Stimulated activated CD8-positive, alpha-beta memory T cell treated with anti-CD3 and anti-CD28 coated beads, Interleukin-7, amount 100 ng/mL, for 4 hours (primary cell): ENCODE results near the gene MMP11.
"Not testable (repeated sequence)": the region's sequence is repeated elsewhere in the genome, so short reads cannot be mapped to it uniquely, and the experiment has no call there.

ENCODE experiments used
- DNase-seq, 2 donors: peaks; one replicate each; pipeline ENCODE4 v3.0.0-alpha.2; 2020; ENCODE audit warnings: low read depth in 2 of 2

Gene MMP11, protein sequence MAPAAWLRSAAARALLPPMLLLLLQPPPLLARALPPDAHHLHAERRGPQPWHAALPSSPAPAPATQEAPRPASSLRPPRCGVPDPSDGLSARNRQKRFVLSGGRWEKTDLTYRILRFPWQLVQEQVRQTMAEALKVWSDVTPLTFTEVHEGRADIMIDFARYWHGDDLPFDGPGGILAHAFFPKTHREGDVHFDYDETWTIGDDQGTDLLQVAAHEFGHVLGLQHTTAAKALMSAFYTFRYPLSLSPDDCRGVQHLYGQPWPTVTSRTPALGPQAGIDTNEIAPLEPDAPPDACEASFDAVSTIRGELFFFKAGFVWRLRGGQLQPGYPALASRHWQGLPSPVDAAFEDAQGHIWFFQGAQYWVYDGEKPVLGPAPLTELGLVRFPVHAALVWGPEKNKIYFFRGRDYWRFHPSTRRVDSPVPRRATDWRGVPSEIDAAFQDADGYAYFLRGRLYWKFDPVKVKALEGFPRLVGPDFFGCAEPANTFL

DNA sequence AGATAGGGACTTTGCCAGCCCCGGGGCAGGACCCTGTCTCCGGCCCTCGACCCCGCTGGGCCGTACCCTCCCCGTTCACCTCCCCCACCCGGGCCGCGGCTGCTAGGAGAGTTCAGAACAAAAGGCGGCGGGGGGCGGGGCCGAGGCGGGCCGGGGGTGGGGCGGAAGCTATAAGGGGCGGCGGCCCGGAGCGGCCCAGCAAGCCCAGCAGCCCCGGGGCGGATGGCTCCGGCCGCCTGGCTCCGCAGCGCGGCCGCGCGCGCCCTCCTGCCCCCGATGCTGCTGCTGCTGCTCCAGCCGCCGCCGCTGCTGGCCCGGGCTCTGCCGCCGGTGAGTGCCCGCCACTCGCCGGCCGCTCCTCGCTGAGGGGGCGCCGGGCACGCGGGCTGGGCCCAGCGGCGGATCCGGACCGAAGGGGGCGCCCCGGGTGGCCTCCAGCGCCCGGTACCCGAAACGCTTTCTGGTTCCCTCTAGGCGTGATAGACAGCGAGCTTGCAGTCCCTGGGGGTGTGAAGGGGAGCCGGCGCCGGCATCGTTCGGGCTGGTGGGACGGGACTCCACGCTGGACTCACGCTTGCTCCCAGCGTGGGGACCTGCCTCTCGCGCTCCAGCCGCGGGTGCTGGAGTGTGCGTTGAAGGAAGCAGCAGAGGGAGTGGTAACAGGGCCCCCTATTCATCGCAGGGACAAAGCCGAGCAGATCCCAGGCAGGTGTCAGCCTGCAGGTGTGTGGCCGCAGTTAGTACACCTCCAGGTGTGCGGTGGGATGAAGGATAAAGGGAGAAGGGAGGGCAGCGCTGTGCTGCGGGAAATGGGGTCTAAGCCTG, at the start of gene MMP11:
Gene MMP11 (plus strand): TSS at position 201 of the 825 bp plus-strand sequence. CDS start 22 bp downstream, at position 223.
- DNase-seq, result peak in 1 of 2 donors; percentile 49

- not testable (repeated sequence) for DNase-seq
These were observed 44.5 kb upstream of the MMP11 start for GRCh38 chr22:23728108-23728507.

DNA sequence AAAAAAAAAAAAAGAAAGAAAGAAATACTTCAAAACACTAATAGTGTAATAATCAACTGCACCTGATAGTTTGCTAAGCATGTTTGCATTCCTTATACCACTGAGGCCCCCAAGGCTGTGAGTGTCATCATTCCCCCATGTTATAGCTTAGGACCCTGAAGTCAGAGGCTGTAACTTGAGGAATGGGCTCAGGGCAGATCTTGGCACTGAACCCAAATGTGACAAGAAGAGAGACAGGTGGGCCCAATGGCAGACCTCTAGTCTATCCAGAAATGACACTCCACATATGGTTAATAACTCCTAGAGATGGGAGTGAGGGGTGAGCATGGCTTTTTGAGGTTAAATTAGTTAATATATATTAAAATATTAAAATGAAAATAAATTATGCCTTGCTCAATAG, 35.0 kb upstream of the MMP11 start:
- DNase-seq, result no peak

DNA sequence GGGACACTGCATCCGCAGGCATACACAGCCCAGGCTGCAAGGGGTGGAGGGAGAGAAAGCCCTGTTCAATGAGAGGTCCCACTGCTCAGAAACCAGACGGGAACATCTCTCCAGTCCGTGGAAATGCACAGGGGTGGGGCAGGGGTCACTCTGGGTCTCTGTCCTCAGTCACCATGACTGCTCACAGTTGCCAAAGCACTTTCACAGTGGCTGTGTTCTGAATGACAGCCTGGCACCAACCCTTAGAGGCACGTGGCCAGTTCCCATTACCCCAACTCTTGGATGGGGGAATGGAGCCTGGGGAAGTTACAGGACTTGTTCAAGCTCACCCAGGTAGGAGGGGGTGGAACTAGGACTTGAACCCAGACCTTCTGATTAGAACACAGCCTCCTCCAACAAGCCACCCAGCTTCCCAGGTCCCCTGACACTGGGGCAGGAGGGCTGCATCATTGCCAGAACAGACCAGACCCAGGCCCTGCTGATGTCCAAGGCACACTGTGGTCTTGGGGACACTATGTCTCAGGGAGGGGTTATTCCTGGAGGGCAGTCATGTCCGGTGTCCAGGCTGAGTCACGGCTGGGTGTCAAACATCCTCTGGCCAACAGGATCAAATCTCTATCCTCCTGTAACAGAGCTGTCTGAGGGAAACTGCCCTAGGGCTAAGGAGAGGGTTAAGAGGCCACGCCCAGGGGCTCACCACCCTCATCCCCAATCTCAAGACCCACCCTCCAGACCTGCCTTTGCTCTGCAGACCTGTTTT, 30.0 kb upstream of the MMP11 start:
- DNase-seq, result no peak

GRCh38 chr22:23743303-23743705, 29.3 kb upstream of the MMP11 start:
- no peak for DNase-seq

DNA sequence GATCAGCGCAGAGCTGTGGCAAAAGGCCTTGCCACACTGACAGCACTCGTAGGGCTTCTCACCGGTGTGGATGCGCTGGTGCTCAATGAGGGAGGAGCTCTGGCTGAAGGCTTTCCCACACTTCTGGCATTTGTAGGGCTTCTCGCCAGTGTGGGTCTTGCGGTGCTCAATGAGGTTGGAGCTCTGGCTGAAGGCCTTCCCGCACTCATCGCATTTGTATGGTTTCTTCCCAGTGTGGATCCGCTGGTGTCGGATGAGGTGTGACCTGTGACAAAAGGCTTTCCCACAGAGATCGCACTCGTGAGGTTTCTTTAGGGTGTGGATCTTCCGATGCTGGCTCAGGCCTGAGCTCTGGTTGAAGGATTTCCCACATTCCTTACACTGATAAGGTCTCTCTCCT, 28.6 kb upstream of the MMP11 start:
- DNase-seq, result no peak

- no peak for DNase-seq
These were observed 28.2 kb upstream of the MMP11 start for GRCh38 chr22:23744485-23744884.

- no peak for DNase-seq
These were observed 26.9 kb upstream of the MMP11 start for GRCh38 chr22:23745791-23746190.

- DNase-seq, result no peak
These were observed 22.8 kb upstream of the MMP11 start for GRCh38 chr22:23749841-23750301.

GRCh38 chr22:23750367-23750713, 22.3 kb upstream of the MMP11 start:
- DNase-seq, result no peak

DNA sequence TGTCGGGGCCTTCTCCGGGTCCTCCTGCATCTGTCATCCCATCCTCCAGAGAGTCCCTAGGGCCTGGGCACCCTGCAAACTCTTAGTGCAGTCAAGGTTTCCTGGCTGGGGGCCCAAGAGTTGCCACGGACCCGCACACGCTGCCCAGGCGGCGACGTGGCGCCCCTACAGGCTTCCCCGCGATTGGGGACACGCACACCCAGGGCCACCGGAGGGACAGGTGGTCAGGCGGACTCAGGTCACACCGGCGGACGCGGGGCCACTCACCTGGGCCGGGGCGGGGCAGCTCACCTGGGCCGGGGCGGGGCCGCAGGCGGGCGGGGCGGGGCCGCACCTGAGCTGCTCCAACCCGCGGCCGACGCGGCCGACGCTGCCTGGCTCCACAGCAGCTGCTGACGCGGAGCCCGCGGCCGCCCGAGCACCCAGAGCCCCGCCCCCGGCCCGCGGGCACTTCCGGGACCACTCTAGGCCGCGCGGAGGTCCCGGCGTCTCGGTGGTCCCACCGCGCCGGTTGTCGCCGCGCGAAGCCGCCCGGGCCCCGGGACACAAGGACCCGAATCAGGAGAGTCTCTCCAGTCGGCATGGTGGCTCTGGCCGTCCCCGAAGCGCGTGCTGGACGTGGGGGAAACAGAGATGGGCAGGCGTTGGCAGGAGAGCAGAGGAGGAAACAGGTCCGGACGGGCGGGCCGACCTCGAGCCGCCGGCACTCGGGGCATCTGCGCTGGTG, 21.8 kb upstream of the MMP11 start, which contains the start of gene ZNF70:
Gene ZNF70 (minus strand): TSS at position 399 of the 727 bp plus-strand sequence. CDS start 5,972 bp downstream, outside the sequence.
- DNase-seq, result peak; percentile 62 to 86

GRCh38 chr22:23751441-23751996, 21.1 kb upstream of the MMP11 start:
- peak in 1 of 2 donors; percentile 20 for DNase-seq

GRCh38 chr22:23752090-23752691, 20.5 kb upstream of the MMP11 start:
- no peak for DNase-seq

GRCh38 chr22:23752750-23753149, 19.9 kb upstream of the MMP11 start:
- DNase-seq, result no peak

DNA sequence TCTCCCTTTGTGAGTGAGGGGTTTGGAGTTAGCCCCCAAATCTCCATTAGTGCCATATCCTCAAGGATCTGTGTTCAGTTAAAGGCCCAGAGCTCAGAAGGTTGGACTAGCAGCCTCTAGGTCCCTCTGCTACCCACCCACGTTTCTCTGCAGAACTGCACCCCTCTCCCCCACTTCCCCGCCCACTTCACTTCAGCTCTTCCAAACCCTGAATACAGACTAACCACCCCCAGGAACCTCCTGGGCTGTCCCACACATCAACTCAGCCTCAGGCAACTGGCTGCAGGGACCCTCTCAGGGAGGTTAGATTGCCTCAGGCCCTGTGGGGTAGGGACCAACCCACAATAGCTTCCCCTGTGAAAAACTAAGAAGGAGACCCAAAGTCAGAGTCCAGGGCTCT, 19.3 kb upstream of the MMP11 start:
- DNase-seq, result no peak

DNA sequence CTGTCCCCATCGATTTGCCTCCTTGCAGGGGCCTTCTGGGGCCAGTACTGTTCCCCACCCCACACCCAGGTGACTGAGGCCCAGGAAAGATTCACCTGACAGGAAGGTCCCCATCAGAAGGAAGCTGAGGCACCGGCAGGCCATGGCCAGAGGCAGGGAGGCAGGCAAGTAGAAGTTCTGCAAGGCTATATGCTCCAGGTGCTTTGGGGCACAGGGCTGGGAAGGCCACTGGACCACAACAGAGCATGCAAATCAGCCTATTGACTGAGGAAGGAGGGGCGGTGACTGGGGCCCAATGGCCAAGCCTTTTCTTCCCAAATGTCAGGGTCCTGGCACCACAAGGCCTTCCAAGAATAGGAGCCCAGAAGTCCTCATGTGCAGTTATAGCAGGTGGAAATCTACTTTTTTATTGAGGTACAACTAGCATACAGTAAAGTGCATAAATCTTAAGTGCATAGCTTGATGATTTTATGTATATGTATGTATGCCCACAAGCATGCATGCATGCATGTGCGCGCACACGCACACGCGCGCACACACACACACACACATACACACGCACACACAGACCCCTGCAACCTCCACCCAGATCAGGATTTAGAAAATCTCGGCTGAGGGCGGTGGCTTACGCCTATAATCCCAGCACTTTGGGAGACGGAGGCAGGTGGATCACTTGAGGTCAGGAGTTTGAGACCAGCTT, 18.3 kb upstream of the MMP11 start, which contains the start of gene VPREB3:
Gene VPREB3 (minus strand): TSS at position 206 of the 700 bp plus-strand sequence. CDS start 62 bp downstream, at position 144.
- DNase-seq, result no peak

GRCh38 chr22:23754980-23755636, 17.5 kb upstream of the MMP11 start:
- DNase-seq, result no peak

- DNase-seq, result no peak
These were observed 16.9 kb upstream of the MMP11 start for GRCh38 chr22:23755711-23756110.

DNA sequence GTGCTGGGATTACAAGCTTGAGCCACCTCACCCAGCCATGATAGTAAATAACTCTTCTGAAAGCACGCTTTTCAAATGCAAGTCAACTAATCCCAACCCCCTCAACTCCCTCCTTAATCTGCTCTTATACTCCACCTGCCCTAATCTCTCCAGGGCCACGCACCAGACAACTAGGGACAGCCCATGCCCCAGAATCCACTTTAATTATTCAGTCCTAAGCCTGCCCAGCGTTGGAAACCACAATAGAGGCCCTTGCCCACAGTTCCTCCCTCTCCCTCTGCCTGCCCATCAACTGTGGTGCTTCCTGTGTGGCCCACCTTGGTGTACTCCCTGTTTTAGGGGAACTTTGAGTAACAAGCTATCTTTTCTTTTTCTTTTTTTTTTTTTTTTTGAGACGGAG, 15.8 kb upstream of the MMP11 start:
- DNase-seq, result no peak
